Renal pelvis (tissue), 12 donors: Measurements from ENCODE around the gene RAB23. TPM values are rescaled to one million over a fixed set of nuclear protein-coding genes. Genes with fewer than 3 reads are reported as not detected.
A peak's percentile ranks its signal among the peaks of the same experiment; 100 is the strongest.

Experiments
- DNase-seq: peaks from one replicate; pipeline ENCODE4 v3.0.0-alpha.2; 2013
- long read RNA-seq, 16 experiments: transcript quantifications; one replicate each; lab custom pipeline, GENCODE V29; 2026
- polyA plus RNA-seq, 3 donors: library from polyadenylated mRNA; unstranded; fragments of 120-200 nt; gene quantifications; one replicate each; pipeline ENCODE4 v1.2.1, GENCODE V29; 2013; ENCODE audit not compliant: insufficient read length in 3 of 3

The RAB23 gene
- 10 to 100 TPM; 30.9 to 35.0 (median 34.3) TPM for polyA plus RNA-seq
- long read RNA-seq, donor 1, full-length matches to known transcripts: 10 of 10 reads
- long read RNA-seq, donor 1, partial matches to known transcripts: 0 of 10 reads
- long read RNA-seq, donor 1, other reads (novel, unspliced or antisense): 0 of 10 reads
- long read RNA-seq, donor 2, full-length matches to known transcripts: 12 of 26 reads
- long read RNA-seq, donor 2, partial matches to known transcripts: 14 of 26 reads
- long read RNA-seq, donor 2, other reads (novel, unspliced or antisense): 0 of 26 reads
- long read RNA-seq, donor 3, full-length matches to known transcripts: 12 of 17 reads
- long read RNA-seq, donor 3, partial matches to known transcripts: 5 of 17 reads
- long read RNA-seq, donor 3, other reads (novel, unspliced or antisense): 0 of 17 reads
- long read RNA-seq, donor 4, full-length matches to known transcripts: 5 of 29 reads
- long read RNA-seq, donor 4, partial matches to known transcripts: 24 of 29 reads
- long read RNA-seq, donor 4, other reads (novel, unspliced or antisense): 0 of 29 reads
- long read RNA-seq, donor 5, full-length matches to known transcripts: 8 of 8 reads
- long read RNA-seq, donor 5, partial matches to known transcripts: 0 of 8 reads
- long read RNA-seq, donor 5, other reads (novel, unspliced or antisense): 0 of 8 reads
- long read RNA-seq, donor 6, full-length matches to known transcripts: 6 of 23 reads
- long read RNA-seq, donor 6, partial matches to known transcripts: 11 of 23 reads
- long read RNA-seq, donor 6, other reads (novel, unspliced or antisense): 6 of 23 reads
- long read RNA-seq, donor 7, full-length matches to known transcripts: 15 of 21 reads
- long read RNA-seq, donor 7, partial matches to known transcripts: 6 of 21 reads
- long read RNA-seq, donor 7, other reads (novel, unspliced or antisense): 0 of 21 reads
- long read RNA-seq, donor 8, full-length matches to known transcripts: 8 of 8 reads
- long read RNA-seq, donor 8, partial matches to known transcripts: 0 of 8 reads
- long read RNA-seq, donor 8, other reads (novel, unspliced or antisense): 0 of 8 reads
- long read RNA-seq, donor 9, full-length matches to known transcripts: 15 of 26 reads
- long read RNA-seq, donor 9, partial matches to known transcripts: 11 of 26 reads
- long read RNA-seq, donor 9, other reads (novel, unspliced or antisense): 0 of 26 reads
- long read RNA-seq, donor 10, full-length matches to known transcripts: 11 of 83 reads
- long read RNA-seq, donor 10, partial matches to known transcripts: 72 of 83 reads
- long read RNA-seq, donor 10, other reads (novel, unspliced or antisense): 0 of 83 reads
- long read RNA-seq, donor 11, full-length matches to known transcripts: 5 of 18 reads
- long read RNA-seq, donor 11, partial matches to known transcripts: 13 of 18 reads
- long read RNA-seq, donor 11, other reads (novel, unspliced or antisense): 0 of 18 reads
- long read RNA-seq, donor 12, full-length matches to known transcripts: 15 of 29 reads
- long read RNA-seq, donor 12, partial matches to known transcripts: 6 of 29 reads
- long read RNA-seq, donor 12, other reads (novel, unspliced or antisense): 8 of 29 reads
- long read RNA-seq, donor 13, full-length matches to known transcripts: 5 of 20 reads
- long read RNA-seq, donor 13, partial matches to known transcripts: 15 of 20 reads
- long read RNA-seq, donor 13, other reads (novel, unspliced or antisense): 0 of 20 reads
- long read RNA-seq, donor 14, full-length matches to known transcripts: 14 of 49 reads
- long read RNA-seq, donor 14, partial matches to known transcripts: 35 of 49 reads
- long read RNA-seq, donor 14, other reads (novel, unspliced or antisense): 0 of 49 reads
- long read RNA-seq, donor 15, full-length matches to known transcripts: 17 of 22 reads
- long read RNA-seq, donor 15, partial matches to known transcripts: 5 of 22 reads
- long read RNA-seq, donor 15, other reads (novel, unspliced or antisense): 0 of 22 reads
- long read RNA-seq, donor 16, full-length matches to known transcripts: 13 of 24 reads
- long read RNA-seq, donor 16, partial matches to known transcripts: 11 of 24 reads
- long read RNA-seq, donor 16, other reads (novel, unspliced or antisense): 0 of 24 reads

DNA sequence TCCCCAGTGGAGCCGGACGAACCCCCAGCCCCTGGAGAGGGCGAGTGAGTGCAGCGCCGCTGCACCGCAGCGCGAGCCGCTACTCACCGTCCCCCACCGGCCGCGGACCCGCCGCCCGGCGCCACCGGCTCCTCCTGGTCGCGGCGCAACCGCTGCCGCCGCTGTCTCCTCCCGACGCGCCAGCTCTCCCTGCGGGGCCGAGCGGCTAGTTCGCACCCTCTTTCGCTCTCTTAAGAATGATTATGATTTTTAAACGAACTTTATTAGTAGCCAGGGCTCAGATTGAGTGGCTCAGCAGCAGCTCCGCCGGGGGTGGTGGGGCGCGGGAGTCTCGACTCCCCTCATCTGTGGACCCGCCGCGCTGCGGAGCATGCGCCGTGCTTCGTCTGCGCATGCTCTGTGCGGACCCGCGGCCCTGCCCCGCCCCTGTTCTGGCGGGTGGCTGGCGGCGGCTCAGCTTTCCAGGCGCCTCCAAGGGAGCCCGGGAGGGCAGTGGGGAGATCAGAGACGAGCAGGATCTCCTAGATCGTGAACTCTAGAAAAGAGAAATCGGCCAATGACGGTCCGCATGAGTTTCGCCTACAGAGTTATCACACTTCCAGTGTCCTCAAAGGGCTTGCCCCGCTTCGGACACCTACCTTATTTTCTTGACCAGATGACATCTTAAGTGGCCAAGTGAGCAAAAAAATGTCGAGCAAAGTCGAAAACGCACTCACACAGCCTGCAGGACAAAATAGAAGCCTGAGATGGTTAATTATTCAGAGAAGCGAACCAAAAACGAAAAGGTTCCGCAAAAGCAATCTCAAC lies at the start of gene RAB23:
TSS of gene RAB23 (minus strand) at position 372 of the 807 bp plus-strand sequence. CDS start 11,927 bp downstream, outside the sequence.
- DNase-seq: peak; percentile 88

DNA sequence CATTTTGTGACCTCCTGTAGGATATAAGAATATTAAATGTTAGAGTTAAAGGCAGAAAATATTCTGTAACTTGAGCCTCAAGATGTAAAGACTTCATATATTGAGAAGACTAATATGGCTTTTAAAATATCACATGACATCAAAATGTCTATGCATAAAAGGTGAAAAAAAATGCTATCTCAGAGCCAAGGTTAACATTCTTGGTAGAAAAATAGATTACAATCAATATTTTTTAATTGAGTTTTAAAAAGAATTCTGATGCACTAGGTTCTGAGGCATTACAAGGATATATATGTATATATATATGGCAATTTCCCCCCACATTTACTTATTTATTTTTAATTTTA lies 46.2 kb upstream of the RAB23 start:
- DNase-seq: no peak

DNA sequence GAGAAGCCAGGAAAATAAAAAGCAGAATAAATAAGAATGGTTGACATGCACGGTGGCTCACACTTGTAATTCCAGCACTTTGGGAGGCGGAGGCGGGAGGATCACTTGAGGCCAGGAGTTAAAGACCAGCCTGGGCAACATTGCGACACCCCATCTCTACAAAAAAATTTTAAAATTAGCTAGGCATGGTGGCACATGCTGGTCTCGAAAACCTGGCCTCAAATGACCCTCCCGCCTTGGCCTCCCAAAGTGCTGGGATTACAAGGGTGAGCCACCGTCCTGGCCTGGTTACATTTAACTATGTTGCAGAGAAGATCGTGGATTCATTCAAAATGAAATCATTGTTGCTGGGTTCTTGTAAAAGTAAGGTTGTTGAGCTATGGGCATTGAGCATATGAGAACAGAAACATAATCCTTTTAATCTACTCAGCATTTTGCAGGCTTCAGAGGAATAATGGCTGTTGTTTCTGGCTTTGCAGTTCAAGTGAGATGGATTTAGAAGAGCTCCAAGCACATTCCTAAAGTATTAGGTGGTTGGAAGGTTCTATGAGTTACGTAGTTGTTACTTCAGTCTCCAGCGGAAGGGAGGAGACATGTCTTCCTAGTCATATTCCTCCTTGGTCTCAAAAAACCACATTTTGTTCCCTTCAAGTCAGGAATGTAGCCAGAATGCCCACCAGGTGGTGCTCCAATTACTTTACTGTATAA lies 45.6 kb upstream of the RAB23 start:
- DNase-seq: peak; percentile 37

DNA sequence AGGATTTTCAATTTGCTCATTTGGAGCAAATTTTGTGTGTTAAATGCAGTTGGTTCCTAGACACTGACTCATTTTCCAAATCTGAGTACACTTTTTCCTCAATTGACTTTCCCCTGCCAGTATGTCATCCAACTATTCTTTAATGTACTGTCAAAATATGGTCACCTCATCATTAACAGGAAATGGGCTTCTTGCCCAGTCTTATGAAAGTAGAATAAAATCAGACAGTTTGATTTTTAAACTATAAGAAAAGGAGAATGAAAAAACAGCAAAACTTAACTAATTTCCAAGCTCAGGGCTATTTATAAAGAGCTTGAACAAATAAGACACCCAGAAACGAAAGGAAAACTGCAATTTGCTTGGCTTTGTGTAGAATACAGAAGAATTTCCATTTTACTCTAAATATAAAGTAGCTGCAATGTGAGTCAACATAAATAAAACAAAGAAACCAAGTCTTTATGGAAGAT lies 43.7 kb upstream of the RAB23 start:
- DNase-seq: no peak

DNA sequence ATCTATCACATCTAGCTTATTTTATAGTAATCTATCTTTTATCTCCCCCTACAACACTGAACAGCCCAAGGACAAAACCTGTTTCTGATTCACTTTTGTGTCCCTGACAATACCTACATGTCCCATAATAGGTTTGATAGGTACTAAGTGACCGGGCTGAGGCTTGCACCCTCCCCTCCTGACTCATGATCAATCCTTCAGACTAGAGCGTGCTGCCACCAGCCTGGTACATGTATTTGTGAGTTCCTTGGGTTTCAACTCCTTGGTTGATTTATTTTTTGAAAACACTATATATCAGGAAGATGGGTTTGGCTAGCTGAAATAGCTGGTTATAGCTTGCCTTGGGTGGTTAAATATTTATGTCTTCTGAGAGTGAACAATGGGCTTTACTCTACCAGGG lies 41.6 kb upstream of the RAB23 start:
- no peak for DNase-seq

DNA sequence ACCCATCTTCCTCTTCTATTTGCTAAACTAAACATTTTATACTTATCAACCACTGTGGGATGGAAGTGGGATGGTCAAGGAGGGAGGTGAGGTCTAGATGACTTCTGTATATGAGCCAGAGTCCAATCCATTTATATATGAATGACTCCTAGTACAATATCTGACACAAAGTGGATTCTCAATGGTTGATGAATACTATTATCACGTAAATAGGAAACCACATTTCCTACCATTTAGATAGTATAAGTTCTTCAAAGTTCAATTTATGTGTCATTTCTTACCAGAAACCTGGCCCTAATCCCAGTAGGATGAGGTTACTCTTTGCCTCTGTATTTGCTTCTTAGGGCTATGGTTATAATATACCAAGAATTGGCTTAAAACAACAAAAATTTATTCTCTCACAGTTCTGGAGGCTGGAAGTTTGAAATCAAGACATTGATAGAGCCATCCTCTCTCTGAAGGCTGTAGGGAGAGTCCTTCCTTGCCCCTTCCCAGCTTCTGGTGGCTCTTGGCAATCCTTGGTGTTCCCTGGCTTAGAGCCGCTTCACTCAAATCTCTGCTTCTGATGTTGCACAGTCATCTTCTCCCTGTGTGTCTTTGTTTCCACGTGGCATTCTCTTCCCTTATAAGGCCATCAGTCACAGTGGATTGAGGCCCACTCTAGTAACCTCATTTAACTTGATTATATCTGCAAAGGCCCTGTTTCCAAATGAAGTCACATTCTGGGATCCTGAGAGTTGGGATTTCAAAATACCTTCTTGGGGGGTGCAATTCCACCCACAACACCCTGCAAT lies 41.0 kb upstream of the RAB23 start:
- DNase-seq: no peak

DNA sequence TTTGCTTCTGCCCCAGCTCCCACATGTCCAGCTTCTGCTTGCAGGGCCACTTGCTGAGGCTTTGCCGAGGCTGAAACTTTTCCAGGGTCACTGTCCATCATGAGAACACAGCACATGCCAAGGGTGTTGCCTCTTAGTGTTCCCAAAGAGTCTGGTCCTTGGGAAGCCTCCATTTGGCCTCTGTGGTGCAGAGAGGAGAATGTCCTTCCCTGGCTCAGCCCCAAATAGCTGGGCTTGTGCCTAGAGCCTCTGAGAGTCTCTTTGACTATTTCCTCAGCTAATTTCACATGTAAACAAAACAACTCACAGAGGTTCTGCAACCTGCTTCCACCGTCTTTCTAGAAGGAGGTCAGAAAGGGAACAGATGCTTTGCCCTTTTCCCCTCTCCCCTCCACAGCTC lies 40.4 kb upstream of the RAB23 start:
- no peak for DNase-seq

DNA sequence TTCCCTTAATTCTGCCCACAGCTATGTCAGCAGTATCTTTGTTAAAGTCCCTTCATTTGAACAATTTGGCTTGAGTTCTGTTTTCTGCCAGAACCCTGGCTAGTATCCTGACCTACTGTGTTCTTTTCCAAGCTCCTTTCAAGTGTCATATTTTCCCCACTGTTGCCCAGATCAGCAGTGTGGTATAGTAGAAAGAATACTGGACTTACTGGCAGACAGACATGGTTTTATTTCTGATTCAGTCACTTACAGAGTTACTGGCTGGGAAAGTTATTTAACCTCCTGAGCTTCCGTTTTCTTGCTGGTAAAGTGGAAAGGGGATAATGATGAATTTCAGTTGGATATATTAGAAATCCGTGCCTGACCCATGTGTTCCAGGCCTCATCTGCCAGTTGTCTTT lies 39.8 kb upstream of the RAB23 start:
- no peak for DNase-seq

DNA sequence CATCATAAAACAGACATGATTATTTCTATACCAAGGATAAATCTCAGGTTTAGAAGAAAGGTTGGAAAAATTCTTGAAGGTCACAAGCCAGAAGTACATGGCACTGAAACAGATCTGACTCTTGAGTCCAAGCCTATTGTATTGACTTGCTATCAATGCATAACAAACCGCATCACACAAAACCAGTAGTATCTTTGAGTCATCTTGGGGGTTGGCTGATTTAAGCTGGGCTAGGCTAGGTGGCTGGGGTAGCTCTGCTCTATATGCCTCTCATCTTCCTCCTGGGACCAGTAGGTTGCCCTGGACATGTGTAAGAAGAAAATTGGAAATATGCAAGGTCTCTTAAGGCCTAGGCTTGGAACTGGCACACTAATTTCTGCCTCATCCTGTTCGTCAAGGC lies 37.0 kb upstream of the RAB23 start:
- DNase-seq: no peak

DNA sequence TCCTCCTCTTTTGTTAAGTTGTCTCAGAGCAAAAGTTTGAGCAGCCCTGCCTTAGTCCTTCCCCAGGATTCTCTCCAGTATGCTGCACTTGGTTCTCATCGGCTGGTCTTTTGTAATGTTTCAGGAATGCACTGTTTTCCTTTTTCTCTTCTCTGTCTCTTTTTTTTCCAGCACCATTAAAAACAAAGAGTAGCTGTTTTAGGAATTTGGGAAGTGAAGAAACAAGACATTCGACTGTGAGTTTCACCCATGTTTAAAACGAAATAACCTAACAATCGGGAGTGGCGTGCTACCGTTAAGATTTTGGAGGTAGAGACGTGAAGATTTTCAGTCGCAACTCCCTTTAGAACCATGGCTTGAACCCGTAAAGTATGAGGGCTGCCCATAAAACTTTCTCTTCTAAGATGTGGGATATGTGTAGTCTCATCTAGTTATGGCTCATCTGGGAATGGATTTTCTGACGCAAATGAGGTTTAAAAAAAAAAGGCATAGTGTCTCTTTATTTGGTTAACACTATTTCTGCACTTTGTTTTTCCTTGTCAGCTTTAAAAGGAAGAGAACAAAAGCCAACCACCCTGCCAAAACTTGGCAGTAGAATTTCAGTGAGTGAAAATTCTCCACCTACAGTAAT lies 35.9 kb upstream of the RAB23 start:
- DNase-seq: no peak

DNA sequence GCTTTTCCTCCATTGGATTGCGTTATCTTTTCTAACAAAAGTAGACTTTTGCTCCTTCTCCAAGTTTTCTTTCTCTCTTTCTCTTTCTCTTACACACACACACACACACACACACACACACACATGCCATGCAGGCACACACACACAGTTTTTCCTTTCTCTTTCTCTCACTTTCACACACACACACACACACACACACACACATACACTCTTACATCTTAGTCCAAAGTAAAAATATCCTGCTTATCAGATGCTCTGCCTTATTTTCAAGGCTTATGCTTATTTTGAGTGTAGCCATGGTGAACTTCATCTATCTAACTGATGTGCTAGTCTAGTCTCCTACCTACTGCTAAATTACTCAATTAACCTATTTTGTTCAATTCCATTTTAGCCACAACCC lies 34.4 kb upstream of the RAB23 start:
- no peak for DNase-seq

DNA sequence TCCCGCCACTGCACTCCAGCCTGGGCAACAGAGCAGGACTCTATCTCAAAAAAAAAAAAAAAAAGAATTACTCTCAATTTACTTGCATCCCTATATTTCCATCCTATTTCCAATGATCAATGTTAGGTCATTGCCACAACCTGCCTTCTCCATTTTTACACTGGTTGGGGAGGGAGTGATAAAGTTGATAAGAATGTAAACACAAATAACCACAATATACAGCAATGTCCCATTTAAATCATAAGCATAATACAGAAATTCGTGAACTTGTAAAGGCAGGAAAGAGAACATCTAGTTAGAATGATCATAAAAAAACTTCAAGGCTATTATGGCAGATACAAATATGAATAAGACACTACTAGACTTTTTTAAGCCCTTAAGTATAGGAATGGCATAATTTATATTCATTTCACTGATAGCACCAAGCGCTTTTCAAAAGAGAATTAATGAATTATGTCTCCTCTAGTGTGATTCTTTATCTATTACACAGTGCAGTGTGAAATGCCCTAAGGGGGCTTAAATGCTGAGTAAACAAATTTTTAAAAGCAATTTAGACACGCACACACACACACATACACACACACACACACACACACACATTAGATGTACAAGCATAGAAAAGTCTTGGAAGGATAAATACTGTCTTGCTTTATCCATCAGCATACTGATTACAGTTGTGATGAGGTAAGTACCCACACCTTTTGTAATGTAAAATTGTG lies 33.5 kb upstream of the RAB23 start:
- no peak for DNase-seq

DNA sequence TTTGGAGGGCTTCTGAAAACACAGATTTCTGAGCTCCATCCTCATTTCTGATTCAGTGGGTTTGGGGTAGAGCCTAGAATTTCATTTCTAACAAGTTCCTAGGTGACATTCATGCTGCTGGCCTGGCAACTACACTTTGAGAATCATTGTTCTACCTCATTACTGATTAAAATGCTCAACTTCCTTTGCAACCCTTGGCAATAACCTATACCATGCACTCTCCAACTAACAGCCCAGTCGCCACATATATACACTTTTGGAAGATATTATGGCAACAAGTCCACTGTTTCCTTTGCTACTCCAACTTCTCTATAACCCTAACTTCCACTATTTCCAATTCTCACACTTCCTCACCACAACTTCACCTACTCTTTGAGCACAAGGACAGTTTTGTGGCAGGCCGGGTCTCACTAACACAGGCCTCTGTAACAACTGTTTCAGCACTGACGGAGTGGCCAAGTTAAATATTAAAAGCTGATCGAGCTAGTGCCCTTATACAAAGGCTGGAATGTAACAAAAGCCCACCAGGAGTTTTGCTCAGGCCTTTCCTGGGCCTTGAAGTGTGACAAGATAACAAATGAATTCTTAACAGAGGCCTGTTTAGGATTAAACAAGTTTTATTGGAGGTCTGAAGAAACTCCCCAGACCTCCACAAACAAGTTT lies 32.1 kb upstream of the RAB23 start:
- peak; percentile 62 for DNase-seq

DNA sequence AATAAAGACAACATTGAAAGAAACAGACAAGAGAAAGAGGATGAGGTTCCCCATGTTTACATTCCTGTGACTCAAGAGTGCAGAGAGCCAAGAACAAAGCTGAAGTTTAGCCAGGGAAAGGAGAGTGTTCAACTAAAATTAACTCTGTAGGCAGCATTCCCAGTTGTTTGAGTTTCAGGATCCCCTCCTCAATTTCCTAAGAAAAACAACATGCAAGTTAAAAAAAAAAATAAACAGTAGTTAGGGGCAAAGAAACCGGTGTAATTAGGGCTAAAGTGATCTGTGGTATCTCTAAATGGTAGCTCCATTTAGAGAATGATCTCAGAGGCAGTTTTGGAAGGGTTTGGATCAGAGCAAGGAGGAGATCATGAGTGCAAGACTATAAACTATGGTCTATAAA lies 30.9 kb upstream of the RAB23 start:
- DNase-seq: no peak

DNA sequence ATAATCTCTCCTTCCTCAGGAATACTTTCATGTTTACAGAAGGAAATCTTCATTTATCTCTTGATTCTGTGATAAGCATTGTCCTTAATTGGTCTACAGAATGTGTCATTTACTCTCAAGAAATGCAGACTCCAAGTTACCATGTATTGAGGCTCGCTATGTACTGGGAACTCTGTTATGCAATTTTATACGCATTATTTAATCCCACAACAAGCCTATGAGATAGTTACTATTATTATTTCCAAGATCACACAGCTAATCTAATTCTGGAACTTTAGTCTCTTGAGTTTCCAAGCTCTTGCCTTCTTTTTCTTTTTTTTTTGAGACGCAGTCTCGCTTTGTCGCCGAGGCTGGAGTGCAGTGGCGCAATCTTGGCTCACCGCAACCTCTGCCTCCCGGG lies 30.0 kb upstream of the RAB23 start:
- no peak for DNase-seq

DNA sequence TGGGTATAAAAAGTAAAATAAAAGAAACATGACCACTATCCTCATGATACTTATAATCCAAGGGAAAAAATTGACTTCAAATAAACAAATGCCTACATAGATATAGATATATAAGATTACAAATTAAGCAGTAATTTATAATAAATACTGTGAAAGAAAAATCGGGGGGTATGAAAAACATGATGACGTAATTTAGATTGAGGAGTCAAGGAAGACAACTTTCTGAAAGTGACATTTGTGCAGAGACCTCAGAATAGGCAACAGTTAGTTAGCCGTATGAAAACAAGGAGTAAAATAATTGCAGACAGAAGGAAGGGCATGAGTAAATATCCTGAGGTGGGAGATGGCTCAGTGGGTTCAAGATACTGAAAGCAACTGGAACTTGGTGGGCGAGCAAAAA lies 28.2 kb upstream of the RAB23 start:
- no peak for DNase-seq
